AG09319 (cell line): ENCODE measurements around the gene EP400.

Source experiments
- DNase-seq: peaks from one replicate; pipeline ENCODE4 v3.0.0-alpha.2; 2010; ENCODE audit warnings: low read depth; ENCODE audit errors: extremely low read depth
- TF ChIP-seq, protein P1 (sequence below): IDR thresholded peaks from 2 replicates; pipeline ENCODE4 v1.5.1; 2011; ENCODE audit warnings: low read depth, mild to moderate bottlenecking, inconsistent platforms, low read length, moderate library complexity

Gene EP400

DNA sequence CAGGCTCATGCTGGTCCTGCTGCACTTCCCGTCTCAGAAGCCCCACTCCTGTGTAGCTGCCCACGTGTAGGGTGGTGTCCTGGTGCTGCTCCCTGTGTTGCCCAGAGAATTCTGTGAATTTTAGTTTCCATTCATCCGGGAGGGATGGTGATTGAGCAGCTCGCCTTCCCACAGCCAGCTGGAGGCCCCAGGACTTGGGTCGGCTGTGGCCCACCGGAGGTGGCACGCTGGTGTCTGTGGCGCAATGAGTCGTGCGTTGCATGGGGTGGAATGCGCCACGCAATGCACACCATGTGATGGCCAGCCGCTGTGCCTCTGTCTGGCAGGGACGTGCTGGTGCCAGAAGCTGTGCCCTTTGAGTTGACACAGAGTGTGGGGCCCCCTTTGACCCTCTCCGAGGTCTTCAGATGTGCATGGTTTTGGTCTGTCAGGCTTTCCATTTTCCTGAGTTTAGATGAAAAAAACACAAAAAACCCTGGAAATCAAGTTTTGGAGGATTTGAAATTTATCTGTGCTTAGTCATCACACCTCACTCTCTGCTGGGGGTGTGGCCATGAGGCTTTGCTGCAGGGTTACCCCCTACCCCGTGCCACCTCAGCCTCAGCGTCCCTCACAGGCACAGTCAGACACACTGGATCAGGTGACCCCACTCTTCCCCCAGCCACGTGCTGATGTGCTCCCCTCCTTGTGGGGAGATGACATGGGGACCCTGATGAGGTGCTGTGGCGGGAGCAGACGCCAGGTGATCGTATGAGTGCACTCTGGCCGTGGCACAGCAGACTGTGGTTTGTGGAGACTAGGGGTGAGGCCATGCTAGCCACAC lies 64.6 kb downstream of the EP400 start:
- TF ChIP-seq, protein P1, sequence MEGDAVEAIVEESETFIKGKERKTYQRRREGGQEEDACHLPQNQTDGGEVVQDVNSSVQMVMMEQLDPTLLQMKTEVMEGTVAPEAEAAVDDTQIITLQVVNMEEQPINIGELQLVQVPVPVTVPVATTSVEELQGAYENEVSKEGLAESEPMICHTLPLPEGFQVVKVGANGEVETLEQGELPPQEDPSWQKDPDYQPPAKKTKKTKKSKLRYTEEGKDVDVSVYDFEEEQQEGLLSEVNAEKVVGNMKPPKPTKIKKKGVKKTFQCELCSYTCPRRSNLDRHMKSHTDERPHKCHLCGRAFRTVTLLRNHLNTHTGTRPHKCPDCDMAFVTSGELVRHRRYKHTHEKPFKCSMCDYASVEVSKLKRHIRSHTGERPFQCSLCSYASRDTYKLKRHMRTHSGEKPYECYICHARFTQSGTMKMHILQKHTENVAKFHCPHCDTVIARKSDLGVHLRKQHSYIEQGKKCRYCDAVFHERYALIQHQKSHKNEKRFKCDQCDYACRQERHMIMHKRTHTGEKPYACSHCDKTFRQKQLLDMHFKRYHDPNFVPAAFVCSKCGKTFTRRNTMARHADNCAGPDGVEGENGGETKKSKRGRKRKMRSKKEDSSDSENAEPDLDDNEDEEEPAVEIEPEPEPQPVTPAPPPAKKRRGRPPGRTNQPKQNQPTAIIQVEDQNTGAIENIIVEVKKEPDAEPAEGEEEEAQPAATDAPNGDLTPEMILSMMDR, result no peak

DNA sequence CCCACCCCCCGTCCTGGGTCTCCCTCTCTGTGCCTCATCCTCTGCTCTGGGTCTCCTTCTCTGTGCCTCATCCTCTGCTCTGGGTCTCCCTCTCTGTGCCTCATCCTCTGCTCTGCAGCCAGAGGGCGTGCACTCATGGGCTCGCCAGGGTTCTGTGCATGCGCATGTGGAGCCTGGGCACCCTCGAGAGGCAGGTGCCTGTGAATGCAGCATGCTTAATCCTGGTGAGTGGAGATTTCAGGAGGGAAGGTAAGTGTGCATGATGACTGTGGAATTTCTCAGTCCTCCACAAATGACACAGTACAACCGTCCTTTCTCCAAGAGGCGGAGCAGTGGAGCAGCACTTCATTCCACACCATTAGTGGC lies 65.2 kb downstream of the EP400 start:
- no peak for DNase-seq
- TF ChIP-seq, protein P1, result no peak

More for the DNA sequence above, 64.6 kb downstream of the EP400 start:
- DNase-seq, result no peak

DNA sequence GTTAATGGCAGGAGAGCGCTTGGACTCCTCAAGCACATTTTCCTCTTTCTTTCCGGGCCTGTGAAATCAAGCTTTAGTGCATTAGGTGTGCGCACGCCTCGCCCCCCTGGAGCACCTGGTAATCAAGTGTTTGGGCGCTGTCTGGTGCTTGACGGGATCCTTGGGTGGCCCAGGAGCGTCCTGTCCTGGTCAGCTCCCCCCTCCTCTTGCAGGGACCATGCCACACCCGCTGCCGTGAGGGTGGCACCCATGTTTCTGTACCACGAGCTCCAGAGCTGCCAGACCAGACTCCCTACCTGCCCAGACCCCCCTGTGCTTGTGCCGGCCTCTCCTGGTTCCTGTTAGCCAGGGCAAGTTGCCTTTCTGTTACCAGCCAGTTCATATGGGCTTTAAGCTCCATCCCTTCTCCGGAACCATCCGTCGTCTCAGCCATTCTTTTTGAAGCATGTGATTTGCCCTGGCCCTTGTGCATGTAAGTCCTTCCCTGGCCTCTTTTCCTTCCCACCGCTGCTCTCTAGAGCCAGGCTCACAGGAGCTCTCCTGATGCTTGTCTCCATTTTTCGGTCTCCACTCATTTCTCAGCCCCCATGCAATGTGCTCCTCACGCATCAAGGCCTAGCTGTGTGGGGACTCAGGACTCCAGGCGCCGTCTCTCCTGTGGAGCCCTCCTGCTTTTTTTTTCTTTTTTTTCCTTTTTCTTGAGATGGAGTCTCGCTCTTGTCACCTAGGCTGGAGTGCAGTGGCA lies 66.1 kb downstream of the EP400 start:
- DNase-seq, result no peak
- TF ChIP-seq, protein P1, result no peak

DNA sequence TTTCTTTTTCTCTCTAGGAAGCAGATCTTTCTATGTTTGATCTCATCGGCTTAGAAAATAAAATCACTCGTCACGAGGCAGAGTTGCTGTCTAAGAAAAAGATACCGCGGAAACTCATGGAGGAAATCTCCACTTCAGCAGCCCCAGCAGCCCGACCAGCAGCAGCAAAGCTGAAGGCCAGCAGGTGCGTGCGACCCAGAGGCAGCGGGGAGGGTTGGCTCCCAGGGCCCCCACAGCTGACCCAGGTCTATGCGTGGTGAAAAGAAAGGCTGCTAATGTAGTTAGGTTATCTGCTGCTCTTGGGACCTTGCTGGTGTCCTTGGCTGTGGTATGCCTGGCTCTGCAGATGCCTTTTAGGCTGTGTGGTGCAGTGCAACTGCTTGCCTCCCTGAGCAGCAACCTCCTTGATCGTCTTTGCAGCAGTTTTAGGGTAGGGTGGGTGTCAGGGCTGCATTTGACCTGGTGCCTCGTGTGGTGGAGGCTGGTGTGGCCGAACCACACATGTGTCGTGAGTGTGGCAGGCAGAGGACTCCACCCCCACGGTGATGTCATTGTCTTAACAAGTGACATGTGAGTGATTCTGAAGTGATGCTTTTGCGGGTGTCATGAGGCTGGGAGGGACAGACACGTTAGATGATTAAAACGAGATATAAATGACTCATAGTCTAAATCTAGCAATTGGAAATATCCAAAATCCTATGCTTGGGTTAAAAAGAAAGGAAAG lies 68.6 kb downstream of the EP400 start:
- no peak for DNase-seq
- TF ChIP-seq, protein P1, result no peak

DNA sequence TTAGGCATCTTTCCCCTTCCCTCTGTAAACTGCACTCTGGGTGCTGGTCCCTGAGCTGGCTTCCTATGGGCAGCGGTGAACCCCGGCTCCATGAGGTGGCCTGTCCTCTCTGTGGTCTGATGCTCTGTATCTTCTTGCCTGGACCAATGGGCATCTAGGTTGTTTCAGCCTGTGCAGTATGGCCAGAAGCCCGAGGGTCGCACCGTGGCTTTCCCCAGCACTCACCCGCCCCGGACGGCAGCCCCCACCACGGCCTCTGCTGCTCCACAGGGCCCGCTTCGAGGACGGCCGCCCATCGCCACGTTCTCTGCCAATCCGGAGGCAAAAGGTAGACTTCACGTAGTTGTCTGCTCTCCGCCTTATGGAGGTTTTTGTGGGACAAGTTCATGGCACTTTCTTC lies 70.1 kb downstream of the EP400 start:
- TF ChIP-seq, protein P1, result no peak
- DNase-seq, result no peak

DNA sequence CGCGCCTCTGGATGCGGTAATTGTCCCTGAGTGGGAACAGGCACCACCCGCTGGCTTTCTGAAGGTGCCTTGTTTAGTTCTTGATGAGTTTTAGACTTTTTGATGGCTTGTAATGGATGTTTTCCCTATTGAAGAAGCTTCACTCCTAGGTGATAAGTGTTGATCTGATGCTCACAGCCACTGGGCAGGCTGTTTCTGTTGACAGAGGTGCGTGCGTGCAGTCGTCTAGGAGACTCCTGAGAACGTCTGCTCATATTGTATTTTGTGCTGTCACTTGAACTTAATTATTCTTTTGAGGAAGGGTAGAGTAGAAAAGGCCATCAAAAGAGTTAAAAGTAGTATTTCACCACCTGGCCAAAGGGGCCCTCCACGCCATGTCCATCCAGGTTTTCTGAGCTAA lies 70.5 kb downstream of the EP400 start:
- DNase-seq, result no peak
- TF ChIP-seq, protein P1, result no peak
